Keratinocyte (primary cell): ENCODE data around the gene CFAP77. TPM values are rescaled to one million over a fixed set of nuclear protein-coding genes. Genes with fewer than 3 reads are reported as not detected.

Experiments
- DNase-seq: peaks from one replicate; pipeline ENCODE4 v3.0.0-alpha.2; 2011; ENCODE audit warnings: low read depth, missing footprints, low spot score
- FAIRE-seq: peaks from 2 replicates; lab custom pipeline; 2011; peaks lifted over from hg19 to GRCh38; lab: Jason Lieb, UNC
- H2AFZ ChIP-seq: 2 replicates; pipeline ENCODE4 v1.6.0; 2012; ENCODE audit warnings: low read length, control low read depth, inconsistent platforms; ENCODE audit not compliant: control insufficient read depth
- H3K27ac ChIP-seq: 2 replicates; pipeline ENCODE4 v1.5.1; 2011; ENCODE audit warnings: low read length; ENCODE audit not compliant: control insufficient read depth, insufficient read depth
- H3K27me3 ChIP-seq: 3 replicates; pipeline ENCODE4 v1.6.0; 2011; ENCODE audit warnings: low read length; ENCODE audit not compliant: control insufficient read depth, insufficient read depth; ENCODE audit errors: extremely low read depth
- H3K36me3 ChIP-seq, 2 experiments: 2 replicates in 1 of 2; 3 replicates in 1 of 2; pipeline ENCODE4 v1.5.1; 2011; ENCODE audit warnings: low read length in 2 of 2, mild to moderate bottlenecking in 1 of 2; ENCODE audit not compliant: control insufficient read depth in 2 of 2, insufficient read depth in 2 of 2; ENCODE audit errors: extremely low read depth in 1 of 2
- H3K4me1 ChIP-seq: 3 replicates; pipeline ENCODE4 v1.5.1; 2011; ENCODE audit warnings: low read length; ENCODE audit not compliant: control insufficient read depth, insufficient read depth; ENCODE audit errors: extremely low read depth
- H3K4me2 ChIP-seq: 3 replicates; pipeline ENCODE4 v1.6.0; 2011; ENCODE audit warnings: low read depth, low read length; ENCODE audit not compliant: control insufficient read depth, insufficient read depth; ENCODE audit errors: extremely low read depth
- H3K4me3 ChIP-seq, 3 experiments: fragments of 200-600 bp in 1 of 3; sonication (generic) in 1 of 3; 2 replicates in 2 of 3; 3 replicates in 1 of 3; pipeline ENCODE4 v1.5.1; 2011 to 2016; ENCODE audit warnings: low read length in 3 of 3, mild to moderate bottlenecking in 3 of 3, control low read depth in 2 of 3, inconsistent platforms in 1 of 3, low read depth in 1 of 3, mixed read lengths in 1 of 3, mixed run types in 1 of 3, moderate library complexity in 1 of 3; ENCODE audit not compliant: control insufficient read depth in 2 of 3, insufficient read depth in 2 of 3; ENCODE audit errors: extremely low read depth in 1 of 3
- H3K79me2 ChIP-seq: 2 replicates; pipeline ENCODE4 v1.6.0; 2012; ENCODE audit warnings: low read length; ENCODE audit not compliant: control insufficient read depth, insufficient read depth
- H3K9ac ChIP-seq: 3 replicates; pipeline ENCODE4 v1.6.0; 2011; ENCODE audit warnings: low read length; ENCODE audit not compliant: control insufficient read depth, insufficient read depth; ENCODE audit errors: extremely low read depth
- H3K9me1 ChIP-seq: 3 replicates; pipeline ENCODE4 v1.6.0; 2011; ENCODE audit warnings: low read length; ENCODE audit not compliant: control insufficient read depth, insufficient read depth; ENCODE audit errors: extremely low read depth
- H3K9me3 ChIP-seq: 2 replicates; pipeline ENCODE4 v1.5.1; 2012; ENCODE audit warnings: low read depth, low read length; ENCODE audit not compliant: control insufficient read depth
- H4K20me1 ChIP-seq: 3 replicates; pipeline ENCODE4 v1.6.0; 2011; ENCODE audit warnings: low read length; ENCODE audit not compliant: control insufficient read depth, insufficient read depth; ENCODE audit errors: extremely low read depth
- CTCF ChIP-seq, 3 experiments: IDR thresholded peaks in 1 of 3; conservative IDR thresholded peaks in 1 of 3; optimal IDR thresholded peaks in 1 of 3; 2 replicates in 2 of 3; 3 replicates in 1 of 3; pipeline versions ENCODE3 to v1.5.1; 2011; ENCODE audit warnings: low read length in 3 of 3, mild to moderate bottlenecking in 3 of 3, moderate library complexity in 2 of 3, control low read depth in 1 of 3, inconsistent platforms in 1 of 3; ENCODE audit not compliant: insufficient read depth in 2 of 3; ENCODE audit errors: extremely low read depth in 1 of 3
- EZH2 ChIP-seq: IDR thresholded peaks from one replicate; pipeline ENCODE4 v1.6.1; 2012; ENCODE audit warnings: inconsistent platforms, mild to moderate bottlenecking, low read length, moderate library complexity
- dilution Hi-C: fragments of 300-500 bp; cut with MboI; formaldehyde crosslinking; loops from one replicate; pipeline ENCODE4 v1.7.0; 2020; ENCODE audit warnings: low sequenced_read_pairs; ENCODE audit not compliant: extremely low pct_ligation_motif_present
- polyA plus RNA-seq, 5 experiments: library from polyadenylated mRNA; depleted of rRNA in 3 of 5; stranded (reverse) in 3 of 5; stranded (forward) in 1 of 5; unstranded in 1 of 5; fragments of >200 nt; gene quantifications; 1 replicate in 1 of 5; 2 replicates in 3 of 5; 3 replicates in 1 of 5; pipeline versions ENCODE4 v1.2.1 to v1.2.3, GENCODE V29; 2011 to 2012; ENCODE audit warnings: missing spikeins in 2 of 5, low read depth in 1 of 5, low replicate concordance in 1 of 5

CFAP77 gene
- polyA plus RNA-seq, 1 donor (not counting 4 experiments of a cell fraction or from before 2014, with no cell fraction given), result not detected

GRCh38 chr9:132590318-132591182 lies 180.5 kb downstream of the CFAP77 start:
- Histone ChIP-seq H3K4me1 (no peaks in the 10 kb centered on the region), H3K9me3 (no peaks in the 10 kb centered on the region), H3K4me3 (no peak overlapping the region), H3K36me3 (peaks cover 3 to 14% of the 10 kb centered on the region in 2 experiments), H3K27ac (no peak overlapping the region), H3K9me1 (peaks cover 1% of the 10 kb centered on the region), H3K9ac (no peak overlapping the region), H4K20me1 (peaks cover 15% of the 10 kb centered on the region), H3K79me2 (no peaks in the 10 kb centered on the region), H2AFZ (no peak overlapping the region), H3K4me2 (no peak overlapping the region), H3K27me3 (peaks cover 62% of the 10 kb centered on the region)
- DNase-seq (no peak), FAIRE-seq (no peak)
- dilution Hi-C loops, result no loop called here
- peak; percentile 97 for TF ChIP-seq EZH2
- no peak for TF ChIP-seq CTCF (optimal IDR thresholded peaks at IDR 0.05 in 1 of 3, IDR thresholded peaks at IDR 0.05 in 1 of 3, conservative IDR thresholded peaks at IDR 0.05 in 1 of 3; ENCODE audit: extremely low read depth in 1 of 3, insufficient read depth in 2 of 3, low read length in 3 of 3)

- DNase-seq, result no peak
- Histone ChIP-seq H3K27me3 (peaks cover 55% of the 10 kb centered on the region), H3K4me1 (no peaks in the 10 kb centered on the region), H3K9me3 (no peaks in the 10 kb centered on the region), H3K4me3 (no peak overlapping the region), H4K20me1 (peaks cover 12% of the 10 kb centered on the region), H3K9ac (no peak overlapping the region), H3K79me2 (no peaks in the 10 kb centered on the region), H3K36me3 (peaks cover 3 to 15% of the 10 kb centered on the region in 2 experiments), H3K9me1 (no peaks in the 10 kb centered on the region), H2AFZ (no peak overlapping the region), H3K4me2 (no peak overlapping the region), H3K27ac (no peak overlapping the region)
- no peak for FAIRE-seq
- TF ChIP-seq EZH2, result peak; percentile 20
- no peak for TF ChIP-seq CTCF (optimal IDR thresholded peaks at IDR 0.05 in 1 of 3, IDR thresholded peaks at IDR 0.05 in 1 of 3, conservative IDR thresholded peaks at IDR 0.05 in 1 of 3; ENCODE audit: extremely low read depth in 1 of 3, insufficient read depth in 2 of 3, low read length in 3 of 3)
- dilution Hi-C loops, result no loop called here
These were observed 181.2 kb downstream of the CFAP77 start for GRCh38 chr9:132591244-132591643.
